Measurements from ENCODE around the gene PSMD13.
"Not testable (repeated sequence)": the region's sequence is repeated elsewhere in the genome, so short reads cannot be mapped to it uniquely, and the experiment has no call there.

PSMD13 gene

DNA sequence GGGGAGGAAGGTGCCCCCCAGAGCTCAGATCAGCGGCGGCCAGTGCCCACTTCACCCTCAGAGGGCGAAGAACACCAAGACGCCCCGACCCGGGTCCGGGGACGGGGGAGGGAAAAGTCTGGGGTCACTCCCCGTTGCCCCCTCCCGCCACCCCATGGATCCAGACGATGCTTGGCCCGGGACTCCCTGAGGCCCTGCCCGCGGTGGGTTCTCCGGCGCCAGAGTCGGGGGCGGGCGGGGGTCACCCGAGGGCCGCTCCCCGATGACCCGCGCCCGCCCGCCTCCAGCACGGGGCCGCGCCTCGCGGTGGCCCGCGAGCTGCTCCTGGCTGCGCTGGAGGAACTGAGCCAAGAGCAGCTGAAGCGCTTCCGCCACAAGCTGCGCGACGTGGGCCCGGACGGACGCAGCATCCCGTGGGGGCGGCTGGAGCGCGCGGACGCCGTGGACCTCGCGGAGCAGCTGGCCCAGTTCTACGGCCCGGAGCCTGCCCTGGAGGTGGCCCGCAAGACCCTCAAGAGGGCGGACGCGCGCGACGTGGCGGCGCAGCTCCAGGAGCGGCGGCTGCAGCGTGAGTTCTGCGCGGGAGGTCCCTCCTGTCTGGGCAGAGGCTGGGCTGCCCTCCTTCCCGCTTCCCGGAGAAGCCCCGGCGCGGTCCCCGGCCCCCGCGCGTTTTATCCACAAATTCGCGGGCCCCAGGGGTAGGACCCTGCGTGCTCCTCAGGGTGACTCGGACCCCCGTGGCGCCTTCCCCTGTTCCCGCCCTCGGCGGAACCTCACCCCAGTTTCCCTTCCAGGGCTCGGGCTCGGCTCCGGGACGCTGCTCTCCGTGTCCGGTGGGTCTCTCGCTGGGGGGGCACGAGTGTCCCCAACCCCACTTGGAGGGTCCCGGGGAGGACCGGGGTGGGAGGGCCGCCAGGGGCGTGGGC is 42.5 kb downstream of the PSMD13 start:
- DNase-seq, result no peak

DNA sequence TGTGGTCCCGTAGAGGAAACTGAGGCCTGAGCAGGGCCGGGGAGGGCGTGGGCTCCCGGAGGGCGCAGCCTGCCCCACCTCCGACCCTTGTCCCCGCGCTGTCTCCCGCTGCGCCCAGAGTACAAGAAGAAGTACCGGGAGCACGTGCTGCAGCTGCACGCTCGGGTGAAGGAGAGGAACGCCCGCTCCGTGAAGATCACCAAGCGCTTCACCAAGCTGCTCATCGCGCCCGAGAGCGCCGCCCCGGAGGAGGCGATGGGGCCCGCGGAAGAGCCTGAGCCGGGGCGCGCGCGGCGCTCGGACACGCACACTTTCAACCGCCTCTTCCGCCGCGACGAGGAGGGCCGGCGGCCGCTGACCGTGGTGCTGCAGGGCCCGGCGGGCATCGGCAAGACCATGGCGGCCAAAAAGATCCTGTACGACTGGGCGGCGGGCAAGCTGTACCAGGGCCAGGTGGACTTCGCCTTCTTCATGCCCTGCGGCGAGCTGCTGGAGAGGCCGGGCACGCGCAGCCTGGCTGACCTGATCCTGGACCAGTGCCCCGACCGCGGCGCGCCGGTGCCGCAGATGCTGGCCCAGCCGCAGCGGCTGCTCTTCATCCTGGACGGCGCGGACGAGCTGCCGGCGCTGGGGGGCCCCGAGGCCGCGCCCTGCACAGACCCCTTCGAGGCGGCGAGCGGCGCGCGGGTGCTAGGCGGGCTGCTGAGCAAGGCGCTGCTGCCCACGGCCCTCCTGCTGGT is 43.4 kb downstream of the PSMD13 start:
- no peak for DNase-seq

DNA sequence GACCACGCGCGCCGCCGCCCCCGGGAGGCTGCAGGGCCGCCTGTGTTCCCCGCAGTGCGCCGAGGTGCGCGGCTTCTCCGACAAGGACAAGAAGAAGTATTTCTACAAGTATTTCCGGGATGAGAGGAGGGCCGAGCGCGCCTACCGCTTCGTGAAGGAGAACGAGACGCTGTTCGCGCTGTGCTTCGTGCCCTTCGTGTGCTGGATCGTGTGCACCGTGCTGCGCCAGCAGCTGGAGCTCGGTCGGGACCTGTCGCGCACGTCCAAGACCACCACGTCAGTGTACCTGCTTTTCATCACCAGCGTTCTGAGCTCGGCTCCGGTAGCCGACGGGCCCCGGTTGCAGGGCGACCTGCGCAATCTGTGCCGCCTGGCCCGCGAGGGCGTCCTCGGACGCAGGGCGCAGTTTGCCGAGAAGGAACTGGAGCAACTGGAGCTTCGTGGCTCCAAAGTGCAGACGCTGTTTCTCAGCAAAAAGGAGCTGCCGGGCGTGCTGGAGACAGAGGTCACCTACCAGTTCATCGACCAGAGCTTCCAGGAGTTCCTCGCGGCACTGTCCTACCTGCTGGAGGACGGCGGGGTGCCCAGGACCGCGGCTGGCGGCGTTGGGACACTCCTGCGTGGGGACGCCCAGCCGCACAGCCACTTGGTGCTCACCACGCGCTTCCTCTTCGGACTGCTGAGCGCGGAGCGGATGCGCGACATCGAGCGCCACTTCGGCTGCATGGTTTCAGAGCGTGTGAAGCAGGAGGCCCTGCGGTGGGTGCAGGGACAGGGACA is 44.1 kb downstream of the PSMD13 start:
- DNase-seq, result no peak

DNA sequence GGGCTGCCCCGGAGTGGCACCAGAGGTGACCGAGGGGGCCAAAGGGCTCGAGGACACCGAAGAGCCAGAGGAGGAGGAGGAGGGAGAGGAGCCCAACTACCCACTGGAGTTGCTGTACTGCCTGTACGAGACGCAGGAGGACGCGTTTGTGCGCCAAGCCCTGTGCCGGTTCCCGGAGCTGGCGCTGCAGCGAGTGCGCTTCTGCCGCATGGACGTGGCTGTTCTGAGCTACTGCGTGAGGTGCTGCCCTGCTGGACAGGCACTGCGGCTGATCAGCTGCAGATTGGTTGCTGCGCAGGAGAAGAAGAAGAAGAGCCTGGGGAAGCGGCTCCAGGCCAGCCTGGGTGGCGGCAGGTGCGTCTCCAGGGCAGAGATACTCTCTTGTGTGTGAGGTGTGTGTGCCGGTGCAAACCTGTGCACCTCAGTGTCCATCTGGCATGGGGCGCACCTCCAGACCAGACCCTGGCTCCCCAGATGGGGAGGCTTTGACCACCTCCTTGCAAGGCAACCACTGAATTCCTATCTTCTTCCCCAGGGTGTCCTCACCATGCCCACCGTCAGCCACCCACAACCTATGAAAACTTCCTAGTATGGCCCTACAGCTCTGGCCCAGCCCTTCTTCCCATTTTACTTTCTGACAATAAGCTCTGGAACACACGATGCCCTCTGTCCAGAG is 44.8 kb downstream of the PSMD13 start:
- DNase-seq, result no peak

DNA sequence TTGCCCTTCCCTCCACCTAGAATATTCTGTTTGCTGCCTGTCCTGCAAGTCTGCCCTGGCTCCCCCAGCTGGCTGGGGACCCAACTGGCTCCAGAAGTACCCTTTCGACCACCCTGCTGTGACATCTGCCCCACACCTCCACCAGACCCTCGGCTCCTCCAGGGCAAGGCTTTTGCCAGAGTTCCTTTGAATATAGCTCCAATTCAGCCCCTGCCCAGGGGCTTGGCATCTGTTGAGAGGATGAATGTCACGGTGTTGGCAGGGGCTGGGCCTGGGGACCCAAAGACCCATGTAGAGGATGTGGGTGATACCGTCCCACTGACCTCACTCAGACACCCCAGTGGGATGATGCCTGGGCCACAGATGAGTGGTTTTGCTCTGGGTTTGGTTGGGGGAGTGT is 45.4 kb downstream of the PSMD13 start:
- no peak for DNase-seq

DNA sequence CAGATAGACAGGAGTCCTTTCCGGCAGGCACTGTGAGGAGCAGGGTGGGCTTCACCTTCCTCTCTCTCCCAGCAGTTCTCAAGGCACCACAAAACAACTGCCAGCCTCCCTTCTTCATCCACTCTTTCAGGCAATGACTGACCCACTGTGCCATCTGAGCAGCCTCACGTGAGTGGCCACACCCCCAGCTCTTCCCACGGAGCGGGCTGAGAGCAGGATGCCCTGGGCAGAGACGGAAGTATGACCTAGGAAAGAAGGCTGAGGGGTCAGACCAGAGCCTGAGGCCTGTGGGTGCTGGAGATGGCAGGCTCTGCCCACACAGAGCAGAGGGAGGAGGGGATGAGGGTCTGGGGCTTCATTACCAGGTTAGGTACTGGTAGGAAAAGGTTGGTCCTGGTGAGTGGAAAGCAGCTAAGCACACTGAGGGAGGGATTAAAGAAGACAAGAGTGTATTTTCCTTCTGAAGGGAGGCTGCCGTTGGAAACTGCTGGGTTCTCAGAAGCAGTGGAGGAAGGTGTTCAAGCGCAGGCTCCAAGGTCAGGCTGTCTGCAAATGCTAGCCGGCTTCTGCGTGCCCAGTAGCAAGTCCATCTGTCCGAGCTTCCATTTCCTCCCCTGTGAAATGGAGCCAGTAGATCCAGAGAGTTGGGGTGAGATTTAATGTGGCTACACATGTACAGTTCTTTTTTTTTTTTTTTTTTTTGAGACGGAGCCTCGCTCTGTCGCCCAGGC is 46.0 kb downstream of the PSMD13 start:
- DNase-seq, result no peak

DNA sequence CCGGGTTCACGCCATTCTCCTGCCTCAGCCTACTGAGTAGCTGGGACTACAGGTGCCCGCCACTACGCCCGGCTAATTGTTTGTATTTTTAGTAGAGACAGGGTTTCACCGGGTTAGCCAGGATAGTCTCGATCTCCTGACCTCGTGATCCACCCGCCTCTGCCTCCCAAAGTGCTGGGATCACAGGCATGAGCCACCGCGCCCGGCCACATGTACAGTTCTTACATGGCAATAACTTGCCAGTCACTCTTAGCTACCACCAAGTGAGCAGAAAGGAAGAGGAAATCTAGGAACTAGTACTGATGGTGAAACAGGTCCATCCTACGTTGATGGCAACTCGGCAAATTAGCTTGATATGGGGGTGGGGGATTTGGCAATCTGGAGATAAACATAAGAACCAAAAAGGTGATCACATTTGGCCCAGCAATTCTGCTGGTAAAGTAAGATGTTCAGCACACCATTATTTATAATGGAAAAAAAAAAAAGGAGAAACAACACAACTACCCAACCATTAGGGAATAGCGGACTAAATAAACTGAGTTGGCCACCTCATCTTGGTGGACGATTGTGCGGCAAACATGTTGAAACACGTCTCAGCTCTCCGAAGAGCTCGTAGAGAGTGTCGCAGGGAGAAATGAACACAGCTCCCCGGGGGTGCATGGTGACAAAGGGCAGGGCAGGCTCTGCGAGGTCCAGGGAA is 46.8 kb downstream of the PSMD13 start:
- DNase-seq, result no peak

DNA sequence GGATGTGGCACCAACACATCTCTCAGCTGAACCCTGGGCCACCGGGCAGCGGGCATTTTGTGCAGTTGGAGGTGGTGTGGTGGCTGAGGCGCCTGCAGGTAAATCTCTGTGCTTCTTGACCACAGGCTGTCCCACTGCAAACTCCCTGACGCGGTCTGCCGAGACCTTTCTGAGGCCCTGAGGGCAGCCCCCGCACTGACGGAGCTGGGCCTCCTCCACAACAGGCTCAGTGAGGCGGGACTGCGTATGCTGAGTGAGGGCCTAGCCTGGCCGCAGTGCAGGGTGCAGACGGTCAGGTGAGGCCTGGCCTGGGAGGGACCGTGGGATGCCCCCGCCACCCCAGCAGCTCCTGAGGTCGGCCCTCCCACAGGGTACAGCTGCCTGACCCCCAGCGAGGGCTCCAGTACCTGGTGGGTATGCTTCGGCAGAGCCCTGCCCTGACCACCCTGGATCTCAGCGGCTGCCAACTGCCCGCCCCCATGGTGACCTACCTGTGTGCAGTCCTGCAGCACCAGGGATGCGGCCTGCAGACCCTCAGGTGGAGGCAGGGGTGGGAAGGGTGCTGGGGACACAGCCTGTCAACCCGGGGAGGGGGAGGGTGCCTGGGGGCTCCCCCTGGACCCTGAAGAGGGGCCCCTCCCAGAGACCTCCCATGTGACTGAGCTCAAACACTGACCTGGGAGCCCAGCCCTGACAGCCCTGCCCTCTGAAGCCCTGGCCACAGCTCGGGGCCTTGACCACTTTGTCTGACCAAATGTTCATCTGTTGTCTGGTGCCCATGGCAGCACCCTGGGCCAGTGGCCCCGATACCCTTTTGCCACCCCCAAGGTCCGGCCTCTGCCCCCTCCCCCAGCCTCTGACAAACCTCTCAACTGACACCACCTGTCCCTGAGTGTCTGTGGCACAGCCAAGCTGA is 47.6 kb downstream of the PSMD13 start:
- no peak for DNase-seq

DNA sequence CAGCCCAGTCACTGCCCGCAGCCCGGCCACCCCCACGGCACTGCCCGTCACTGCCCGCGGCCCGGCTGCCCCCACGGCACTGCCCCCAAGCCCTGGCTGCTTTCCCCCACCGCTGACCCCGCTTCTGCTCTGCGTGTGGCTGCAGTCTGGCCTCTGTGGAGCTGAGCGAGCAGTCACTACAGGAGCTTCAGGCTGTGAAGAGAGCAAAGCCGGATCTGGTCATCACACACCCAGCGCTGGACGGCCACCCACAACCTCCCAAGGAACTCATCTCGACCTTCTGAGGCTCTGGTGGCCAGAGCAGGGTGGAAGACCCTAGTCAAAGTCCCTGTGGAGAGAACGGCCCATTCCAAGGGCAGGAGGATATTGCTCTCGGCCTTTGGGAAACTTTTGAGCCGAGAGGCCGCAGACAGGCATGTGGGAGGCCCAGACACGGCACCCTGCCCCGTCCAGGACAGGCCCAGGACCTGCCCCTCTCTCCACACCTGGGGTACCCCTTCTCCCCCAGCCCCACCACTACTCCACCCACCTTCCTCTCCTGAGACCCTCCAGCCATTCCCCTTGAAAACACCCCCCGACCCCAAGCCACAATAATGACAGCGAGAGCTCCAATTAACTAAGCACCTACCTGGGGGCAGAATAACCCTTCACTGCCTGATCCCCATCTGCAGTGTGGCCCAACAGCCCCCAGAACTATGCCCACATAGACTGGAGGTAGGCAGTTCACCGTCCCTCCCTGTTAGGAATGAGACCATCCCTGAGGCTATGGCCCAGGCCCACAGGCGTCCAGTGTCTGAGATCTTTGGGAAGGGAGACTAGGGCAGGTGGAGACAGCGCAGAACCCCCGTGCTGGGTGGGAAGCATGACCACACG is 48.5 kb downstream of the PSMD13 start:
- no peak for DNase-seq

DNA sequence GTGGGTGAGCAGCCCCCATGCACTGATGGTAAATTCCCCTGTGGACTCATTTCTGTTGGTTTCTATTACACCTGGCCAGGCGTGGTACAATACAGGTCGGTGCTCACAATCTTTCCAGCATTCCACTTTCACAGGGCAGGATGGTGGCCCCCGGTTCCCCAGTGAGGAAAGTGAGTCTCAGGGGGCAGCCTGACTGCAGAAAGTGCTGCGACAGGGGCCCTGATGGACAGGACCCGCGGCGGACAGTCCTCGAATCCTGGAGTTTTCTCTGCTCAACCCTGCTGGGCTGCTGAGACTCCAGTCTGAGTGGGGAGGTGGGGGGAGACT is 49.1 kb downstream of the PSMD13 start:
- no peak for DNase-seq

DNA sequence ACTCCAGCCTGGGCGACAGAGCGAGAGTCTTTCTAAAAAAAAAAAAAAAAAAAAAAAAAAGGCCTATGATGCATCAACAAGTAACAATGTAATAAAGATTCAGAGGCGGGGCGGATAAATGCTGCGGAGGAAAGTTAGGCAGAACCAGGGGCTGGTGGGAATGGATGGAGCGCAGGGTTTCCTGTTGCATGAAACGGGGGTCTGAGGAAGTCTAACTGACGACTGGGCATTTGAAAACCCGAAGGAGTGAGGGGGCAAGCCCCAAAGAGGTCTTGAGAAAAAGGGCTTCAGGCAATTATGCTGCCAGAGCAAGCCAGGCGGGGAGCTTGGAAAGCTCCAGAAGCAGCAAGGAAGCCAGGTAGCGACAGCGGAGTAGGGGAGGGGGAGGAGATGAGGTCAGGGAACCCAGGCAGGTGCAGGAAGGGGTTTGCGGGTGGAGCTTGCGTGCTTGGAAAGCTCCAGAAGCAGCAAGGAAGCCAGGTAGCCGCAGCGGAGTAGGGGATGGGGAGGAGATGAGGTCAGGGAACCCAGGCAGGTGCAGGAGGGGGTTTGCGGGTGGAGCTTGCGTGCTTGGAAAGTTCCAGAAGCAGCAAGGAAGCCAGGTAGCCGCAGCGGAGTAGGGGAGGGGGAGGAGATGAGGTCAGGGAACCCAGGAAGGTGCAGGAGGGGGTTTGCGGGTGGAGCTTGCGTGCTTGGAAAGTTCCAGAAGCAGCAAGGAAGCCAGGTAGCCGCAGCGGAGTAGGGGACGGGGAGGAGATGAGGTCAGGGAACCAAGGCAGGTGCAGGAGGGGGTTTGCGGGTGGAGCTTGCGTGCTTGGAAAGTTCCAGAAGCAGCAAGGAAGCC is 50.4 kb downstream of the PSMD13 start:
- not testable (repeated sequence) for DNase-seq

DNA sequence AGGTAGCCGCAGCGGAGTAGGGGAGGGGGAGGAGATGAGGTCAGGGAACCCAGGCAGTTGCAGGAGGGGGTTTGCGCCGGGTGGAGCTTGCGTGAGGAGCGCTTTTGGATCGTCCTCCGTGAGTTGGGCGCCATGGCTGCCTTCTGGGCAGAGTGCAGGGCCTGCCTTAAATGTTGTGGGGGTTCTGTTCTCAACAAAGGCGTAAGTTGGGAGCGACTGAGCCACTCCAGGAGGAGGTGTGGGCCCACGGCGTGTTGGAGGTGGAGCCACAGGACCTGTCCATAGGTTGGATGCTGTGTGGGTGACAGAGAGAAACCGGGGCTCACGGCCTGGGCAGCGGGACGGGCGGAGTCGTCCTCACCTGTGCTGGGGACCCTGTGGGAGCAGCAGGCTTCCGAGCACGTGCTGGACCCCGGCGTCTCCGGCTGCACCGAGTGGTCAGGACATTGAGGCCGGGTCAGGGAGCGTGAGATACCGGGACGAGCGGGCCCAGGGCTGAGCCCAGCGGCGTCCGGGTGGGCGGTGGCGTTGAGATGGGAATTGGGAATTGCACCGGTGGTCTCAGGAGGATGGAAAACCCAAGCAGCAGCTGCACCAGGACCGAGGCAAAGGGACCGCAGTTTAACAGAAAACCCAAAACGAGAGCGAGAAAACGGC is 51.2 kb downstream of the PSMD13 start:
- no peak for DNase-seq

DNA sequence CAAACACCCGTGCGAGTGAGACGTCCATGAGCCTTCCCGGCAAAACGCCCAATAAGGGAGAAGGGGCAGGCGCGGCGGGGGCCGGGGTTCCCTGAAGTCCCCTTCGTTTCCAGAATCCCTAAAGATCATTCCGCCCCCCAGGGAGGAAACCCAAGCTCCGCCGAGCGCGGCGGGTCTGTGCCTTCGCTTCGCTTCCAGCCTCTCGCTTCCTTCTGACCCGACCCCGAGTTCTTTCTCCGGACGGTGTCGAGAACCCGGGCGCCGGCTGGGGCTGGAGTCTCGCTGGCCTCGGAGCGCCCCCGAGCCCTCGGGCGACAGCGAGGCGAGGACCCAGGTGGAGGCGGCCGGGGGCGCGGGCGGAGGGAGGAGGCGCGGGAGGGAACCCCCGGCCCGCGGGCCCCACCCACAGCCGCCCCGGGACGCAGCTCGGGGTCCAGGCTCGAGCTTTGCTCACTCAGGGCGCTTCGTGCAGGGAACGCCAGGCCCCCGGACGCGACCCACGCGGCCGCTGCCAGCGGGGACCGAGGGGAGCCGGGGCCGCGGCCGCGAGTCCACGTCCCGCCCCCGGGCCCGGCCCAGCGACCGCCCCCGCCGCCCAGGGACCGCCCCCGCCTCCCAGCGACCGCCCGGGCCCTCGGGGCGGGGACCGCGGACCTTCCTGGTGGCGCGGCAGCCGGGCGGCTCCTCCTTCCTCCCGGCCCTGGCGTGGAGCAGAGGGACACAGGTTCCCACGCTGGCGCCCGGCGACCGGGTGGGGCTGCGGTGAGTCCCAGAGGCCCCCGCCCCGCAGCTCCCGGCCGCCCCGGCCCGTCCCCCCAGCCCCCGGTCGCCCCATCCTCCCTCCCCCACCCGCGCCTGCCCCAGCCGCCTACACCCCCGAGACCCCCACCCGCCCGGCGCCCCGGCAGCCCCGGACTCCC is 52.0 kb downstream of the PSMD13 start, which contains the start of gene PGGHG:
PGGHG (plus strand) TSS at position 649 of the 920 bp plus-strand sequence. CDS start 691 bp downstream, outside the sequence.
- no peak for DNase-seq

DNA sequence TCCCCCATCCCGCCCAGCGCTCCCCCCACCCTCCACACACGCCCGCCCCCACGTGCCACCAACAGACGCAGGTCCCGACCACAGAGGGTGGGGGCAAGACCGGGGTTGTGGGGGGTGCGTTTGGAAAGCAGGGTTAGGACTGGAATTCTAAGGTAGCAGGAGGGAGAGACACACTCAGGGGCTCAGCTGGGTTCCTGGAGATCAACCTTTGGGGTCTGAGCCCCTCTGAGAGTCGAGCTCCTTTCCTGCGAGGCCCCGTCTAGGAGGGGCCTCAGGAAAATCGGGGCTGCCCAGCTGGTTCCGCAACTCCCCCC is 52.6 kb downstream of the PSMD13 start:
- no peak for DNase-seq

DNA sequence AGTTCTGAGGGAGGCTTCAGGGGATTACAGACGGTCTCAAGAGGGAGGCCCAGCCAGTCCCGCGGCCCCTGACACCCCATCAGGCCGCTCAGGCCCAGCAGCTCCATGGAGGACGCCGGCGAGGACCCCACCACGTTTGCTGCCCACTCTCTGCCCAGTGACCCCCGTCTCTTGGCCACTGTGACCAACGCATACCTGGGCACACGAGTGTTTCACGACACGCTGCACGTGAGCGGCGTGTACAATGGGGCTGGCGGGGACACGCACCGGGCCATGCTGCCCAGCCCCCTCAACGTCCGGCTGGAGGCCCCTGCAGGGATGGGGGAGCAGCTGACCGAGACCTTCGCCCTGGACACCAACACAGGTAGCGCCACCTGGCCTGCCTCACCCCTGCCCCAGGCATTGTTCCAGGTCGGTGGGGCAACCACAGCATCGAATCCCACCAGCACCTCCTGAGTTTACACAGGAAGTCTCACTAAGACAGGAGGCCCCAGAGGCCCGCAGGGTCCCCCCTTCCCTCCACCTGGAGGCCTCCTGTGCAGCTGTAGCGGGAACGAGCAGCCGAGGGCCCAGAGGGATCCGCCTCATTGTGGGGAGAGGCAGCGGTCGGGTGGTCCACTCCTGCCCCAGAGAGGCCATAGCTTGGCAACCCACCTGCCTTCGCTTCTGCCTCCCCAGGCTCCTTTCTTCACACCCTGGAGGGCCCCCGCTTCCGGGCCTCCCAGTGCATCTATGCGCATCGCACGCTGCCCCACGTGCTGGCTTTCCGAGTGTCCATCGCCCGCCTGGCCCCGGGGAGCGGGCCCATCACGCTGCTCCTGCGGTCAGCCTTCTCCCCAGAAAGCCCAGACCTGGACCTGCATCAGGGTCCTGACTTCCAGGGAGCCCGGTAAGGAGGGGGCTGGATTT is 53.2 kb downstream of the PSMD13 start:
- DNase-seq, result no peak
